ENCODE measurements around the gene NLGN3. TPM values are rescaled to one million over a fixed set of nuclear protein-coding genes. Genes with fewer than 3 reads are reported as not detected.

NLGN3 gene
- total and polyA plus RNA-seq, 2 donors (not counting 1 experiment from before 2014, with no cell fraction given), result 0.81 to 1.3 TPM

GRCh38 chrX:71173440-71173839 is 28.8 kb downstream of the NLGN3 start:
- WGBS (ENCODE audit: insufficient coverage), result no CpG with 5 or more reads among the region's 2 CpGs
- H2AFZ ChIP-seq (ENCODE audit: insufficient read depth, low read depth, low read length, poor library complexity, severe bottlenecking), result no peak overlapping the region
- H3K27ac ChIP-seq (ENCODE audit: low read length in 2 of 2), result no peak overlapping the region
- H3K9me3 ChIP-seq (ENCODE audit: control extremely low read depth in 1 of 3, control insufficient read depth in 2 of 3, insufficient read depth in 1 of 3, low read length in 2 of 3), result no peaks in the 10 kb centered on the region
- no peak overlapping the region for H3K27ac Mint-ChIP-seq
- H3K36me3 ChIP-seq (replicated peaks in 1 of 2; ENCODE audit: control extremely low read depth in 1 of 2, control insufficient read depth in 1 of 2, extremely low read depth in 1 of 2, insufficient read depth in 2 of 2, low read length in 1 of 2), result peaks cover 1 to 17% of the 10 kb centered on the region in 2 experiments
- H3K9me3 Mint-ChIP-seq (ENCODE audit: insufficient read depth), result no peaks in the 10 kb centered on the region
- no peak overlapping the region for H3K9ac ChIP-seq (ENCODE audit: low read length)
- H3K27me3 Mint-ChIP-seq, result no peaks in the 10 kb centered on the region
- no peaks in the 10 kb centered on the region for H3K27me3 ChIP-seq (replicated peaks in 1 of 4; ENCODE audit: control extremely low read depth in 1 of 4, control insufficient read depth in 3 of 4, insufficient read depth in 4 of 4, low read length in 3 of 4)
- H3K4me3 Mint-ChIP-seq, result no peak overlapping the region
- no peak overlapping the region for H3K4me2 ChIP-seq (replicated peaks; ENCODE audit: low read depth, low read length, poor library complexity, severe bottlenecking)
- H3K4me3 ChIP-seq (ENCODE audit: control extremely low read depth in 1 of 5, extremely low read depth in 1 of 5, insufficient read depth in 1 of 5, low read depth in 2 of 5, low read length in 4 of 5), result no peak overlapping the region
- no peak for ATAC-seq (ENCODE audit: low read depth)
- H4K20me1 ChIP-seq (ENCODE audit: control insufficient read depth, insufficient read depth, low read length, poor library complexity, severe bottlenecking), result peaks cover under 1% of the 10 kb centered on the region
- H3K79me2 ChIP-seq (ENCODE audit: control insufficient read depth, insufficient read depth, low read length), result peaks cover 22% of the 10 kb centered on the region
- DNase-seq, result no peak
- no peaks in the 10 kb centered on the region for H3K4me1 ChIP-seq (ENCODE audit: control insufficient read depth in 2 of 2, insufficient read depth in 2 of 2, low read length in 2 of 2)
- intact Hi-C loops (cut with micrococcal nuclease), result no loop called here
- ChIA-PET POLR2A (no interaction called here), CTCF (interaction anchor here (0.7 to 1.8 kb wide), 3 partner anchors 9 to 202 kb away, joined by 3 read pairs; no protein-coding TSS in a partner anchor)
- peaks cover 6% of the 10 kb centered on the region for H3K4me1 Mint-ChIP-seq
- TF ChIP-seq EZH2 (IDR thresholded peaks at IDR 0.05; ENCODE audit: borderline replicate concordance, insufficient read depth, low read depth, low read length, poor library complexity, severe bottlenecking), result no peak
- TF ChIP-seq, protein P1, sequence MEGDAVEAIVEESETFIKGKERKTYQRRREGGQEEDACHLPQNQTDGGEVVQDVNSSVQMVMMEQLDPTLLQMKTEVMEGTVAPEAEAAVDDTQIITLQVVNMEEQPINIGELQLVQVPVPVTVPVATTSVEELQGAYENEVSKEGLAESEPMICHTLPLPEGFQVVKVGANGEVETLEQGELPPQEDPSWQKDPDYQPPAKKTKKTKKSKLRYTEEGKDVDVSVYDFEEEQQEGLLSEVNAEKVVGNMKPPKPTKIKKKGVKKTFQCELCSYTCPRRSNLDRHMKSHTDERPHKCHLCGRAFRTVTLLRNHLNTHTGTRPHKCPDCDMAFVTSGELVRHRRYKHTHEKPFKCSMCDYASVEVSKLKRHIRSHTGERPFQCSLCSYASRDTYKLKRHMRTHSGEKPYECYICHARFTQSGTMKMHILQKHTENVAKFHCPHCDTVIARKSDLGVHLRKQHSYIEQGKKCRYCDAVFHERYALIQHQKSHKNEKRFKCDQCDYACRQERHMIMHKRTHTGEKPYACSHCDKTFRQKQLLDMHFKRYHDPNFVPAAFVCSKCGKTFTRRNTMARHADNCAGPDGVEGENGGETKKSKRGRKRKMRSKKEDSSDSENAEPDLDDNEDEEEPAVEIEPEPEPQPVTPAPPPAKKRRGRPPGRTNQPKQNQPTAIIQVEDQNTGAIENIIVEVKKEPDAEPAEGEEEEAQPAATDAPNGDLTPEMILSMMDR (IDR thresholded peaks at IDR 0.05), result no peak

DNA sequence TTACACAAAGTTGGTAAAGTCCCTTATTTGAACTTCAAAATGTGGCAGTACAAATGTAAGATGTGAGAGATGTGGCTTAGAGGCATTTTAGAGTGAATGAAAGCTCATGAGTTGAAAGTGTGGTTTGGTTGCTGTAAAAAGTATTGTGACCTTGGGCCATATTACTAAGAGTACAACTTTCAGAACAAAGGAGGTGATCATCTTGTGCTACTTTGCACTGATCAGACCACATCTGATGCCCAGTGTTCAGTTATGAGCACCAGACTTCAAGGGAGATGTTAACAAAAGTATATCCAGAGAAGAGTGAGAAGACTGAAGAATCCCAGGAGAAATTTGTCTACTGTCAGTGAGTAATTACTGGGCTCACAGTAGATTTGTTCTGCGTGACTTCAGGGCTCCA is 30.2 kb downstream of the NLGN3 start:
- no peaks in the 10 kb centered on the region for H3K27me3 Mint-ChIP-seq
- intact Hi-C loops (cut with micrococcal nuclease), result no loop called here
- H4K20me1 ChIP-seq (ENCODE audit: control insufficient read depth, insufficient read depth, low read length, poor library complexity, severe bottlenecking), result no peaks in the 10 kb centered on the region
- H3K27ac ChIP-seq (ENCODE audit: low read length in 2 of 2), result no peak overlapping the region
- H3K9me3 ChIP-seq (ENCODE audit: control extremely low read depth in 1 of 3, control insufficient read depth in 2 of 3, insufficient read depth in 1 of 3, low read length in 2 of 3), result no peaks in the 10 kb centered on the region
- CTCF ChIA-PET, result interaction anchor here (1.8 kb wide), 1 partner anchor 204 kb away, joined by 3 read pairs; no protein-coding TSS in a partner anchor
- H3K36me3 ChIP-seq (replicated peaks in 1 of 2; ENCODE audit: control extremely low read depth in 1 of 2, control insufficient read depth in 1 of 2, extremely low read depth in 1 of 2, insufficient read depth in 2 of 2, low read length in 1 of 2), result peaks cover 1 to 17% of the 10 kb centered on the region in 2 experiments
- H3K27ac Mint-ChIP-seq, result no peak overlapping the region
- no peaks in the 10 kb centered on the region for H3K4me1 ChIP-seq (ENCODE audit: control insufficient read depth in 2 of 2, insufficient read depth in 2 of 2, low read length in 2 of 2)
- no CpG with 5 or more reads among the region's 1 CpG for WGBS (ENCODE audit: insufficient coverage)
- H3K4me3 ChIP-seq (ENCODE audit: control extremely low read depth in 1 of 5, extremely low read depth in 1 of 5, insufficient read depth in 1 of 5, low read depth in 2 of 5, low read length in 4 of 5), result no peak overlapping the region
- H3K79me2 ChIP-seq (ENCODE audit: control insufficient read depth, insufficient read depth, low read length), result peaks cover 10% of the 10 kb centered on the region
- no peaks in the 10 kb centered on the region for H3K9me3 Mint-ChIP-seq (ENCODE audit: insufficient read depth)
- peaks cover 8% of the 10 kb centered on the region for H3K4me1 Mint-ChIP-seq
- DNase-seq, result no peak
- no peak overlapping the region for H2AFZ ChIP-seq (ENCODE audit: insufficient read depth, low read depth, low read length, poor library complexity, severe bottlenecking)
- no peak overlapping the region for H3K4me3 Mint-ChIP-seq
- no peak for ATAC-seq (ENCODE audit: low read depth)
- POLR2A ChIA-PET, result no interaction called here
- H3K9ac ChIP-seq (ENCODE audit: low read length), result no peak overlapping the region
- no peak overlapping the region for H3K4me2 ChIP-seq (replicated peaks; ENCODE audit: low read depth, low read length, poor library complexity, severe bottlenecking)
- H3K27me3 ChIP-seq (replicated peaks in 1 of 4; ENCODE audit: control extremely low read depth in 1 of 4, control insufficient read depth in 3 of 4, insufficient read depth in 4 of 4, low read length in 3 of 4), result no peaks in the 10 kb centered on the region
- TF ChIP-seq EZH2 (IDR thresholded peaks at IDR 0.05; ENCODE audit: borderline replicate concordance, insufficient read depth, low read depth, low read length, poor library complexity, severe bottlenecking), result no peak
- TF ChIP-seq, protein P1 (IDR thresholded peaks at IDR 0.05), result no peak
